Hippocampal formation (tissue), 2 donors: ENCODE measurements around the gene SSBP2.
A peak's percentile ranks its signal among the peaks of the same experiment; 100 is the strongest.
"Not testable (repeated sequence)": the region's sequence is repeated elsewhere in the genome, so short reads cannot be mapped to it uniquely, and the experiment has no call there.

Source experiments
- DNase-seq, 2 donors: peaks; one replicate each; lab custom pipeline; 2025; lab: John Stamatoyannopoulos, UW

Gene SSBP2

DNA sequence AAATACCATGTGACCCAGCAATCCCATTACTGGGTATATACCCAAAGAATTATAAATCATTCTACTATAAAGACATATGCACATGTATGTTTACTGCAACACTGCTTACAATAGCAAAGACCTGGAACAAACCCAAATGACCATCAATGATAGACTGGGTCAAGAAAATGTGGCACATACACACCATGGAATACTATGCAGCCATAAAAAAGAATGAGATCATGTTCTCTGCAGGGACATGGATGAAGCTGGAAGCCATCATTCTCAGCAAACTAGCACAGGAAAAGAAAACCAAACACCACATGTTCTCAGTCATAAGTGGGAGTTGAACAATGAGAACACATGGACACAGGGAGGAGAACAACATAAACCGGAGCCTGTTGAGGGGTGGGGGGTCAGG, 90.3 kb downstream of the SSBP2 start:
- not testable (repeated sequence) for DNase-seq

DNA sequence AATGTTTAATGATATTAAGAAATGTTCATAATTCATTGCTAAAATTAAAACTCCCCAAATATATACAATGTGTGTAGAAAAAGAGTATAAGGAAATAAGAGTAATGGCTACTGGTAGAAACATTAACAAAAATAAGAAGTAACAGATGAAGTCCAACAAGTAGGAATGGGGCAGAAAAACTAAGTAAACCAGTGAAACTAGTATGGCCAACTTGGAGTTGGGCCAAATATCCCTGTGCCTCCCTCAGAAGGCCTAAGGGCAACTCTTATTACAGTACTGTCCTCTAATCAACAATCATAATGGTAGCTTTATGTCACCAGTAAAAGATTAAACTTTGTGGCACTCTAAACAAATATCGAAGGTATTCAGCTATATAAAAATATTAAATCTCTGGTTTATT, 93.5 kb downstream of the SSBP2 start:
- DNase-seq: no peak

DNA sequence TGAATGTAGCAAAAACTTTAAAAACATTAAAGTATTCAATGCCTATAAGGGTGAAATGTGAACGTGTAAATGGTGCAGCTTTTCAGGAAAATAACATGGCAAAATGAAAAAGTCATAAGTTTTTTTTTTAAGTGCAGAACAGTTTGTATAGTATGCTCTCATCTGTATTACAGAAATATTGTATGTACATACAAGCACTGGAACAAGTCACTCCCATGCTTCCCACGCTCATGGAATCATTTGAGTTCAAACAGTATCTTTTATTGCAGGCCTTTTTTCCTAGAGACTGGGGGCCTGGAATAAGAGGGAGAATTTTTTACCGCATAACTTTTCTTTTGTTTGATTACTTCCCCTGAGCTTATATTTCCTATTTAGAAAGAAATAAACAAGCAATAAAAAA, 94.1 kb downstream of the SSBP2 start:
- DNase-seq: no peak

DNA sequence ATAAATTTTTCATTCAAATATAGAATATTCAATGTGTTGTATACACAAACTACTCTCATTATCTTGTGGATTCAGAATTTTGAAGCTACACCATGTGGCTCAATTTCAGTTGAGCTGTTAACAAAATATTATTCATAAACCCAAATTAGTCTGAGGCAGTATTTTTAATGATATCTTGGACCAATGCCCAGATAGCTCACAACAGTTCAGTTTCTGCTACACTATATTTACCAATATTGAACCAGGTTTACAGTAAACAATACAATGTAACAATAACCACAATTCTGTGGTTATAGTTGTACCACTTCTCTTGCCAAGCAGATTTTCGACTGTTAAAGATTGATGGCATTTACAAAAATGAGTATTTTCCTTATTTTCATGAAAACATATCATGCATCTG, 99.9 kb downstream of the SSBP2 start:
- DNase-seq: no peak

DNA sequence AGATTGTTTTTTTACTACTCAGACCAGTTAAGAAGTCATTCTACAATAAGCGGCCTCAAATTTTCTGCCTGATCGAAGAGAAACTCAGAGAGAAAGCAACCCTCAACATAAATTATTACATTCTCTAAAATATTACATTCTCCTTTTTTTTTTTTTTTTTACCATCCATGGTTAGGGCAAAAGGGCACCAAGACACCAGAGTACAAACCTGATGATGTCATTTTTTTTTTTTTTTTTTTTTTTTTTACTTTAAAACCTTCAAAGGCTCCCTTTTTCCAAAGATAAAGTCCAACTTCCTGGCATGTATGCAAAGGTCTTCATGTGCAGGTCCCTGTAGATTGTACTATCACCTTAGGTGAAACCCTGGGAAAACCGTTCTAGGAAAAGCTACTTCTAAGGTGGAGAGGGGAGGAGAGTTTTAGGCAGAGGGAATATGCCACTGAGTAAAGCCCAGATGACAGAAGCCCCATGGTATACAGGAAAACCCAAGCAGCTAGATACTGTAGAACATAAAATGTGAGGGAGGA, 104.4 kb downstream of the SSBP2 start:
- no peak for DNase-seq

DNA sequence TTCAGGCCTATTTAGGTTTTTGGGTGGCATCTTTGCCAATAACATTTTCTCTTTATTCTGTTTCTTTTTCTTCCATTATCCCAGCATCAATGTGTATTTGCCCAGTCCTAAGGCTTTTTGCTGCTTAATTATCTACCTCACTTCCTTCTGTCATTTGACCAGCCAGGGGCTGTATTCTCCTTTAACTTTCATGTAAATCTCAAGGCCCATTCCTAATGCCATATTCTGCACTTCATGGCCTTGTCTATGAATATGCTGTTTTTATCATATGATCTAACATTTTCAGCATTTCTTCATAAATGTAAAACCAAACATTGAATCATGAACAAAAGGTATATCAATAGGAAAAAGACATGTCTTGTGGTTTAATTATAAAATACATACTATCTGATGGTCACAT, 108.7 kb downstream of the SSBP2 start:
- DNase-seq: no peak

DNA sequence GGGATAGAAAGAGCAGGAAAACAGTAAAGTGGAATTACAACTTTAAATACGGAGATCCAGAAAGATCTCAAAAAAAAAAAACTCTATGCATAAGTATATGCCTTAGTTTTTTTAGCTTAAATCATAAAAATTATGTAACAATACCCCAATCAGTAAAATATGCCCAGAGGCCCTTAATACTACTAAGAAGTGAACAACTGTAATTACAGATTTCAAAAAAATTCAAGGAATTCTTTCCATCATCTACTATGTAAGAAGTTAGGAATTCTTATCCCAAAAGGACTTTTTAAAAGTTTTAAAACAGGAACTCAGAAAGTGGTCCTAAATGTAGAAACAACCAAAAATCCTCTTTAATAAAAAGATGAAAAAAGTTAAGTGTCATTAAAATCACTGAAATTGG, 111.3 kb downstream of the SSBP2 start:
- no peak for DNase-seq

DNA sequence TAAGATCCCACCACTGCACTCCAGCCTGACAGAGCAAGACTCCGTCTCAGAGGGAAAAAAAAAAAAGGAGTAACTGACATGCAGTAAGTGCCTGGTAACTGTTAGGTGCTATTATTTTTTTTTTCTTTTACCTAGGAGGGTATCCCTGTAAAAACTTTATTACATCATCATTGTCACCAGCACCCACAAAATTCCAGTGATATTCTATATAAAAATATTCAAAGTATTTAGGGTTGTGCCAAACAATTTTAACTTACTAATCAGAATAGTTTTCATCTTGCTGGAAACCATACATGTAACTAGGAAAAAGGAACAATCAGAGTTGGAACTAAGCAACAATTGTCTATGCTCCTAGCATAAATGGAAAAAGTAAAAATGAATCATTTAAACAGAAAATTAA, 112.4 kb downstream of the SSBP2 start:
- DNase-seq: no peak

DNA sequence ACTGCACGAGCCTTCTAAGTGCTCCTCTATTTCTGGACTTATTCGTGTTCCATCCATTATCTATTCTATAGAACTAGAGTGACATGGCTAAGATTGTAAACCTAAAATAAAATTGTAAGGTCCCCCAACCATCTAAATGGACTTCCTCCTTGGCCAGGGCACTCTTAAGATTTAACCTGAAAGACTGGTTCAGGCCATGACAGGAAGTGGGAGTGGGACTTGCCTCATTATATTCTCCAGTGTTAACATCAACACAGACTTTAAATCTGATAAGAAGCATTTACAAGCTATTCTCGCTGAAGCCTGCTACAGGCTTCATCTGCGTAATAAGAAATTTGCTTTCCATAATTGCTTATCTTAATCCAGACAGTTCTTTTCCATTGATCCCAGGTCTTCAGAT, 117.0 kb downstream of the SSBP2 start:
- DNase-seq: no peak

DNA sequence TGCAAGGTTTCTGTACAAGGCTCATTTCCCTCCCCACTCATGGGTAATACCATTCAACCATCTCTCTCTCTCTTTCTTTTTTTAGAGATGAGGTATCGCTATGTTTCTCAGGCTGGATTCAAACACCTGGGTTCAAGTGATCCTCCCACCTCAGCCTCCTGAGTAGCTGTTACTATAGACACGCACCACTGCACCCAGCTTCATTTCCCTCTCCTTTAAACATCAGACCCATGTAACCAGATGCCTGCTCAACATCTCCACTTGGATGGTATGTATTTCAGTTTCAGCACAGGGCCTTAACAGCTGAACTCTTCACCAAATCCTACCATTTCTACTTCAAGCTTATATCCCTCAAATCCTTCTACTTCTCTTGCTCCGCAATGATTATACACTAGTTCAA, 117.4 kb downstream of the SSBP2 start:
- no peak for DNase-seq

DNA sequence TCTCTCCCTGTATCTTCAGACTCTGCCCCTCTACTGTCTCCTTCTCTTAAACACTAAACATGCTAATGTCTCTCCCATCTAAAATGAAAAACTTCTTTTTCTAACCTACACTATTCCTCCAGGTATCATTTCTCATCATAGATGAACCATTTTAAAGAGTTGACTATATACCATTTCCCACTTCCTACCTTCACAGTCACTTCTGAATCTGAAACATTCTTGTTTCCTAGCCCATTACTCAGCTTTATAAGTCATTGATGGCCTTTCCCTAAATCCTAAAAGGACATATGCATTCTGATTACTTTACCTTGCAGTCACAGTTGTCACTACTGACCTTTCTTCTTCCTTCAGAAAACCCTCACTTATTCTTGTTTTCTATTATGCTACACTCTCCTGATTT, 118.2 kb downstream of the SSBP2 start:
- no peak for DNase-seq

DNA sequence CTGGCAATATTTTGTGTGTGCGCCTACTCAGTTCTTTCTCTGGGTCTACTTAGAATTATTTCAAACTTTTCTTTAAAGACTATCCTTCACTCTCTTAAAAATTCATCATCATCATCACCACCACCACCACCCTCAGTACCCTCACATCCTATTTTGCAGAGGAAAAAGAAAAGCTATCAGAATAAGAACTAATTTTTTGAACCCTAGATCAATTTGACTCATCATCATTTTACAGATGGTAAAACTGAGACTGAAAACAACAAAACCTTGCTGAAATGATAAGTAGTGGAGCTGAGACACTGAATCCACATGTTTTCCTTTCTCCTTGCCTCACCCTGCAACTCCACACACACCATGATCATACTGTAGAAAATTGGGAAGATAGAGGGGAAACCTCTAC, 119.3 kb downstream of the SSBP2 start:
- DNase-seq: no peak

DNA sequence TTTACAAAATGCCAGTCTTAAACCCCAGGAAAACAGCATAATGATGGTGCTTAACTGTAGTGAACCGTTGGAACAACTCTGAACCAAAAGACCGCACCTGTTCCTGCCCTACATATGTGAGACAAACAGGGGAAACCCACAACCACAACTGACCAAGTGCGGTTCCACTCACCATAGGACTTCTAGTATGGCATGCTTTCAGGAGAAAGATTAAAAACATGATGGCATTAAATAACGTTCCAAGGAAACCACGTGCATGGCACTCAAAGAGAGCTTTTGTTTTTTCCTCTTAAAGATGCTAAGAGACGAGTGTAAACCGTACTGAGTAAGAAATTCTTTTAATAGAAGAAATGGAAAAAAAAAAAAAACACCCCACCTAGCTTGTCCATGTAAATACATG, 119.8 kb downstream of the SSBP2 start:
- DNase-seq: no peak

DNA sequence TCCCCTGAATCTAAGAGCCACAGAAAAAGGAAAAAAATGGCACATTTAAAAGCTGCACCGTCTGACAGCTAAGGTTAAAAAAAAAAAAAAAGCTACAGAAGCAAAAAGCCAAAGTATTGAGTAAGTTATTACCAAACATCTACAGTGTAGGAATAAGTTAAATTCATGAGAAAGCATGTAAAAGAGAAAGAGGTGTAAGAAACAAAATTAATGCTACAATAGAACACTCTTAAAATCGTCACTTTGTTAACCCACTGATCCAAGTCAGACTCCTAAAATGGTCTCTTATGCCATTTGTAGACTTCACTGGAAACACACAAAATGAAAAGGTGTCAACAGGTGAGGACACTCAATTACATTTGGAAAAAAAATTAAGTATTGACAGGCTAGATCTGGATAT, 120.2 kb downstream of the SSBP2 start:
- DNase-seq: no peak

DNA sequence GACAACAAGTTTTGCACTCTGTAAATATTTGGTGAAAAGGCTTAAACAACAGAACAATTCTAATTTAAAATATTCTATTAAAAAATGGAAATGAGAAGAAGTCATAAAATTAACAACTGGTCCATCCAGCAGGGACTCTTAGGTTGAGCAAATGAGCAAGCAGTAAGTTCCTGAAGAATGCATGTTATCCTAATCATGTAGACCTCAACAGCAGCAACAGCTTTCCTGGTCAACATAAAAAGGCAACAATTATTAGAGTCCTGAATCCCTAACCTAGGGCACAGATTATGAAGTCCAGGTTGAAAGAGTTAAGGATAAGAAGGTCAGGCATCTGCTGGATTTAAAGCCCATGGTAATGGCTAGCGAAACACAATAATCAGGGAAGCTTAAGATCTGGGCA, 120.9 kb downstream of the SSBP2 start:
- DNase-seq: no peak

DNA sequence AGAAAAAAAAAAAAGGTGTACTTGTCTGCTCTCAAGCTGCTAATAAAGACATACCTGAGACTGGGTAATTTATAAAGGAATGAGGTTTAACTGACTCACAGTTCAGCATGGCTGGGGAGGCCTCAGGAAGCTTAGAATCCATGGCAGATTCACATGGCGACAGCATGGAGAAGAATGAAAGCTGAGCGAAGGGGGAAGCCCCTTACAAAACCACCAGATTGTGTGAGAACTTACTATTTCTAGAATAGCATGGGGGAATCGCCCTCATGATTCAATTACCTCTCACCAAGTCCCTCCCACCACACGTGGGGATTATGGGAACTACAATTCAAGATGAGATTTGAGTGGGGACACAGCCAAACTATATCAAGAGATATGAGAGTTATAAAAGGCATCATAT, 122.8 kb downstream of the SSBP2 start:
- DNase-seq: not testable (repeated sequence)

DNA sequence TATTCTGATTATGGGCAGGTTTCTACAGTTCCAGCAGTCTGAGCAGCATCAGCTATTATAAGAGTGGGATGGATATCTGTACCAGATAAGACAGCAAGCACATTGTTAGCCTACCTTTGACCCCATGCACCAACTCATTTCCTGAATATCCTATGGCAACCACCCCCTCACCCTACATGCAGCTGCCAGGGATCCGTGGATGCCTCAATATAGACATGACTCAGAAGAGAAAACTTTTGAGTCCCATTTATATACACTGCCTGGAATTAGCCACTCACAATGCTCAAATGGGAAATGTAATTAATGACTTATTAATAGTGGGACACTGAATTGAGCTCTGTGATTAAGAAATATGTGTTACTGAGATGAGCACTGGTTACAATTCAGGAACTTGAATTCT, 124.4 kb downstream of the SSBP2 start:
- DNase-seq: no peak

DNA sequence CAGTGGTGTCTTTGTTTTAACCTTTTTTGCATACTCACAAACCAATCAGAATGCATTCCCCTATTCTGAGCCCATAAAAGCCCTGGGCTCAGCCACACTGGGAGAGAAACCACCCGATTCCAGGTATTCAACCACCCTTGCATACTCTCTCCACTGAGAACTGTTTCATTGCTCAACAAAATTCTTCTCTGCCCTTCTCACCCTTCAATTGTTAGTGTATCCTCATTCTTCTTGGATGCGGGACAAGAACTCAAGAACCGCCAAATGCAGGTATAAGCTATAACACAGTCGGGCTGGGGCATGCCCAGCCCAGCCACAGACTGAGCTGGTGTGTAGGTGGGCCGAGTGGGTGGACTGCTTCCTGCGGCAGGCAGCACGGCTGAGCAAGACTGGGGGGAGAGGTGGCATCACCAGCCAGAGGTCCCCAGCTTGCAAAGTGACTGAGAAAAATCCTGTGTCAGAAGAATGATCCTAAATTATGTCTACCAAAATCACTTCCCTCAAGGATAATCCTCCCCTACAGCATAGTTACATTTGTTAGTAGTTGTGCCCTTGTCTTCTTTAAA, 141.0 kb downstream of the SSBP2 start:
- DNase-seq: no peak

DNA sequence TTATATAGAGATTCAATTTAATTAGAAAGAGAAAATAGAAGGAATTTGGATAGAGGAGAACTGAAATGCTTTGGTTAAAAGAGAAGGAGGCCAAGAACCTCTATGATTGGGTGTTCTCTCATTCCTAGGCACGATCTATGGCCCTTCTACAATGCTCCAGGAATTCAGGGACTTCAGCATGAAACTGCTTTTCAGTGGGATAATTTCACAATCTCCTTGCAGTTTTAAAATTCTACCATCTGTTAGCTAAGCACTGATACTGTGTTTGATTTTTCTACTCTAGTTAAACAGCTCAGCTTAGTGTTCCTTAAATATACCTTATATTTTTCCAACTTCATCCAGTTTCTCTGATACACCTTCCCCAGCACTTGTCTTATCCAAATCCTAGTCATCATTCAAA, 141.9 kb downstream of the SSBP2 start:
- peak in 1 of 2 donors; percentile 38 for DNase-seq

DNA sequence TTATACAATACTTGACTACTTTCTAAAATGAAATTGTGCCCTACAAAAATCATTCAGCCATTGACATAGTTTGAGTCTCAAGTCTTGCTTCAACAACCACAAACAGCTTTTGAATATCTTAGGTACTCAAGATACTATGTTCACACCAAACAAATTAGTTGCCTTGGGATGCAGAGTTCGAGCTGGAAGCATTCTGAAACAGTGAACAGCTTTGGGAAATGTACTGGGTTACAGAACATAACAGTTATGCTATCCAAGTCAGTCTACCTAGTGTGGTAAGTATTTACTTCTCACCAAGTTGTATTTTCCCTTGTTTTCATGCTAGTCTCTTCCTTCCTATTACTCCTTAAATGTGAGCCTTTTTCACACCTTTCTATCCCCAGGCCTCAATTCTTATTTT, 143.2 kb downstream of the SSBP2 start:
- DNase-seq: no peak

DNA sequence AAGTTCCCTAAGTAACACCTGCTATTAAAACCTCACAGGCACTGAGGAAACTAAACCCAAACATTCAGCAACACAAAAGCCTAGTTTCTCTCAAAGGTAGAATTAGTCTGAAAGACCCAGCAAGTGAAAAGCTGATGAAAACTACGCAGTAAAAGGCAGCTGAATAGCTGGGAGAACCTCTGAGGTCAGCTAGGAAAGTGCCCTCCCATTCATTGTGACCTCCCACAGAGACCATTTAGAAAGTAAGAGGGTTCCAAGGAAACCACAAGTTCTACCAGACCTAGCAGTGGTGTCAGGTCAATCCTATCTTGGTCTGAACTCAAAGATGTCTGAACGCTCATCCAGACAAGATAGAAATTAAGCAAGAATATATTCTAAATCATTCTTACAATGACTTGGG, 144.7 kb downstream of the SSBP2 start:
- DNase-seq: no peak

DNA sequence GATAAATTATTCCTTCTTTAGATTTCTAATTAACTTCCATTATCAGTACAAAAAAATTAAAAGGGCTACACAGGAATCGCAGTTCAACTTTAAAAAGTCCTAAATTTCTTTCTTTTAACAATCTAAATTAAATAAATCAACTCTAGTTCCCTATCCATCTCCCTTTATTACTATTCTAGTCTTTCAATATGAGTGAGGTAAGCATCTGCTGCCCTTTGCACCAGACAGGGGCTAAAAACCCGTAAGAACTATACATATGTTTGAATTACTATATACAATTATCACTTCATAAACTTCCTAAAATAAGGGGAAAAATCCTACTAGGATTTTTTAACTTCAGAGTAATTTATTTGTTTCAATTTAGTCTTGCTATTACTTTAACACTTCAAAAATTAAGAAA, 145.6 kb downstream of the SSBP2 start:
- DNase-seq: no peak

DNA sequence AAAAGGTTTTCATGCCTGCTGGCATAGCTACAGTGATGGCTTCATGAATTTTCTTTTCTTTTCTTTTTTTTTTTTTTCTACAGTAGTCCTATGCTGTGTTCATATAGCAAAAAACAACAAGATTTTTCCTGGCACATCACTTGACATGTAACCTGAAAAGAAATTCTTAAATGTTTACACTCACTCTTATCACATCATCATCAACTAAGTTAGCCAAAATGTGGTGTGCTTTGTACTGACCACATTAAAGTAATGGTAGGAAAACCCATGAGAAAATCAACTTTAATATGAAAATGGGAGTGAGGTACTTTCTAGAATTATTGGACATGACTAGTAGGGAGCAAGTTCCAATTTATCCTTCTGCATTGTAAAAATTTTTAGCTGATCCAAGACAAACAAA, 146.7 kb downstream of the SSBP2 start:
- DNase-seq: no peak

DNA sequence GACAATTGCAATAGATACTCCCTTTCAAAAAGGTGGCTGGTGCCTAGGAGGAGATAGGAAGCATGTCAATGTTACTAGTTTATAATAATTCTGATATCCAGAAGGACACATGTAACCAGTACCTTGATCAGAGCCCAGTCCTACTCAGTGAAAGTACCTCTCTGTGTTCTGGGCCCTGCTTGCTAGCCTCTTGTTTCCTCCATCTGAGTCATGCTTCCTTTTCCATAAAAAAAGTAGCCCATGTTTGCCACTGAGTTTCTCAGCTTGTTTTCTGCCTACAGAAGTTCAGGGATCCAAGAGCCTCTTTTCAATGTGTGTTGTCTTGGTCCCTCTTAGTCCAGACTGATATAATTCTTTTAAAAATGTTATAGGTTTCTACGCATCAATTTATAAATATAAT, 149.0 kb downstream of the SSBP2 start:
- DNase-seq: no peak

DNA sequence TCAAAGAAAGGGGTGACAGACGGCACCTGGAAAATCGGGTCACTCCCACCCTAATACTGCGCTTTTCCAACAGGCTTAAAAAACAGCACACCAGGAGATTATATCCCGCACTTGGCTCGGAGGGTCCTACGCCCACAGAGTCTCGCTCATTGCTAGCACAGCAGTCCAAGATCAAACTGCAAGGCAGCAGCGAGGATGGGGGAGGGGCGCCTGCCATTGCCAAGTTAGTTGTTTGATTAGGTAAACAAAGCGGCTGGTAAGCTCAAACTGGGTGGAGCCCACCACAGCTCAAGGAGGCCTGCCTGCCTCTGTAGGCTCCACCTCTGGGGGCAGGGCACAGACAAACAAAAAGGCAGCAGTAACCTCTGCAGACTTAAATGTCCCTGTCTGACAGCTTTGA, 158.8 kb downstream of the SSBP2 start:
- DNase-seq: not testable (repeated sequence)
